T-cell (primary cell): Measurements from ENCODE around the gene MED14. TPM values are rescaled to one million over a fixed set of nuclear protein-coding genes. Genes with fewer than 3 reads are reported as not detected.

Experiments used
- ATAC-seq, 4 experiments: fragments of 200-7000 bp in 3 of 4; fragments of 150-1000 bp in 1 of 4; cut with Tn5 transposase; replicated peaks in 1 of 4; 1 replicate in 3 of 4; 2 replicates in 1 of 4; pipeline ENCODE4 v1.10.0; 2021; ENCODE audit warnings: moderate library complexity in 3 of 4, mild to moderate bottlenecking in 2 of 4, moderate number of reproducible peaks in 1 of 4
- CTCF ChIA-PET, 2 donors: fragments of 300-600 bp; sonication (Branson Sonifier 250); formaldehyde crosslinking; loops; one replicate each; lab custom pipeline; 2022; ENCODE audit warnings: antibody characterized with exemption in 2 of 2; lab: Charles Lee
- POLR2A ChIA-PET, 2 donors: fragments of 300-600 bp; sonication (Branson Sonifier 250); formaldehyde crosslinking; loops; one replicate each; lab custom pipeline; 2022; ENCODE audit warnings: antibody characterized with exemption in 2 of 2; lab: Charles Lee
- DNase-seq, 35 experiments: peaks; one replicate each; pipeline versions ENCODE4 v3.0.0 to v3.0.0-alpha.2; 2013 to 2023
- H3K27ac ChIP-seq: one replicate; pipeline ENCODE4 v1.5.1; 2013; ENCODE audit warnings: low read length
- H3K27me3 ChIP-seq, 2 experiments: replicated peaks in 1 of 2; 1 replicate in 1 of 2; 2 replicates in 1 of 2; pipeline versions ENCODE4 v1.6.1 to v1.7.0; 2013; ENCODE audit warnings: low read length in 1 of 2, mixed read lengths in 1 of 2; ENCODE audit not compliant: control insufficient read depth in 2 of 2, insufficient read depth in 2 of 2; ENCODE audit errors: extremely low read depth in 1 of 2
- H3K36me3 ChIP-seq, 2 donors: 1 replicate in 1 of 2; 2 replicates in 1 of 2; pipeline versions ENCODE4 v1.6.1 to v1.7.0; 2013; ENCODE audit warnings: low read length in 1 of 2; ENCODE audit not compliant: control insufficient read depth in 2 of 2, insufficient read depth in 1 of 2; ENCODE audit errors: extremely low read depth in 1 of 2
- H3K4me1 ChIP-seq, 2 experiments: 1 replicate in 1 of 2; 2 replicates in 1 of 2; pipeline versions ENCODE4 v1.6.1 to v1.7.0; 2013; ENCODE audit warnings: low read length in 2 of 2, mixed read lengths in 1 of 2; ENCODE audit not compliant: insufficient read depth in 2 of 2, control insufficient read depth in 1 of 2; ENCODE audit errors: extremely low read depth in 1 of 2
- H3K4me3 ChIP-seq, 2 donors: 1 replicate in 1 of 2; 2 replicates in 1 of 2; pipeline versions ENCODE4 v1.5.1 to v1.7.0; 2013; ENCODE audit warnings: mild to moderate bottlenecking in 2 of 2, low read length in 1 of 2, moderate library complexity in 1 of 2; ENCODE audit not compliant: control insufficient read depth in 1 of 2; ENCODE audit errors: extremely low read depth in 1 of 2
- H3K9me3 ChIP-seq: 2 replicates; pipeline ENCODE4 v1.7.0; 2013
- H3K27ac Mint-ChIP-seq, 2 donors: one replicate each; pipeline ENCODE4 v1.8.0; 2020 to 2021; ENCODE audit warnings: mild to moderate bottlenecking in 2 of 2, mixed read lengths in 2 of 2
- H3K27me3 Mint-ChIP-seq, 2 donors: one replicate each; pipeline ENCODE4 v1.8.0; 2021 to 2022; ENCODE audit warnings: mixed read lengths in 2 of 2
- H3K36me3 Mint-ChIP-seq: one replicate; pipeline ENCODE4 v1.8.0; 2021; ENCODE audit warnings: mixed read lengths
- H3K4me1 Mint-ChIP-seq, 3 donors: one replicate each; pipeline ENCODE4 v1.8.0; 2020 to 2022; ENCODE audit warnings: mixed read lengths in 3 of 3, mild to moderate bottlenecking in 1 of 3
- H3K4me3 Mint-ChIP-seq, 3 donors: one replicate each; pipeline ENCODE4 v1.8.0; 2020 to 2022; ENCODE audit warnings: mild to moderate bottlenecking in 3 of 3, mixed read lengths in 3 of 3, moderate library complexity in 3 of 3
- H3K9me3 Mint-ChIP-seq, 3 donors: one replicate each; pipeline ENCODE4 v1.8.0; 2020 to 2022; ENCODE audit warnings: mixed read lengths in 3 of 3
- WGBS: methylation state at CpG from one replicate; pipeline ENCODE4 v1.1.5; 2013; ENCODE audit warnings: missing lambda C conversion rate; ENCODE audit not compliant: insufficient coverage; 5-methylcytosine and 5-hydroxymethylcytosine counted together
- total RNA-seq, 35 experiments: library from RNA in 6 of 35; stranded (reverse) in 6 of 35; fragments of 120-200 nt in 1 of 35; gene quantifications; one replicate each; pipeline versions ENCODE4 v1.2.1 to v1.2.4 and lab custom pipeline; 2013 to 2026

MED14 gene
- total RNA-seq, 5 donors from 2014 or later (not counting 1 experiment from before 2014, with no cell fraction given) = 30.7 to 56.0 (median 43.2) TPM

- peak overlapping the region; percentile 55 to 65 for H3K27ac Mint-ChIP-seq
Observed at GRCh38 chrX:40663078-40663740, 72.1 kb downstream of the MED14 start.

GRCh38 chrX:40661489-40661888, 73.9 kb downstream of the MED14 start:
- ChIA-PET CTCF (no interaction called here), POLR2A (no interaction called here)
- no peaks in the 10 kb centered on the region for H3K9me3 ChIP-seq
- Mint-ChIP-seq H3K36me3 (peaks cover 30% of the 10 kb centered on the region), H3K27me3 (no peaks in the 10 kb centered on the region), H3K4me3 (no peak overlapping the region), H3K4me1 (peaks cover 0 to 14% (median 0%) of the 10 kb centered on the region in 3 donors), H3K9me3 (no peaks in the 10 kb centered on the region), H3K27ac (no peak overlapping the region)
- WGBS = no CpG with 5 or more reads among the region's 2 CpGs
- H3K4me3 ChIP-seq = no peak overlapping the region
- ATAC-seq (no peak), DNase-seq (no peak)
- H3K27me3 ChIP-seq = no peaks in the 10 kb centered on the region
- peaks cover 7 to 35% of the 10 kb centered on the region in 2 donors for H3K36me3 ChIP-seq
- peaks cover 0 to 21% of the 10 kb centered on the region in 2 experiments for H3K4me1 ChIP-seq
- no peak overlapping the region for H3K27ac ChIP-seq

More at GRCh38 chrX:40663078-40663740, 72.1 kb downstream of the MED14 start:
- ATAC-seq = peak in 1 of 4 experiments; percentile 32
- Histone ChIP-seq H3K4me1 (peaks cover 0 to 21% of the 10 kb centered on the region in 2 experiments), H3K4me3 (no peak overlapping the region), H3K27me3 (no peaks in the 10 kb centered on the region), H3K36me3 (peaks cover 8 to 39% of the 10 kb centered on the region in 2 donors), H3K27ac (peak overlapping the region; percentile 41), H3K9me3 (no peaks in the 10 kb centered on the region)
- ChIA-PET CTCF (no interaction called here), POLR2A (no interaction called here)
- Mint-ChIP-seq H3K27me3 (no peaks in the 10 kb centered on the region), H3K9me3 (no peaks in the 10 kb centered on the region), H3K4me1 (peaks cover 0 to 14% (median 0%) of the 10 kb centered on the region in 3 donors), H3K36me3 (peaks cover 37% of the 10 kb centered on the region), H3K4me3 (no peak overlapping the region)
- DNase-seq = peak in 4 of 35 experiments; percentile 1 to 40 (median 16)
- WGBS = no CpG with 5 or more reads among the region's 3 CpGs

GRCh38 chrX:40660381-40660780, 75.0 kb downstream of the MED14 start:
- Mint-ChIP-seq H3K27ac (no peak overlapping the region), H3K27me3 (no peaks in the 10 kb centered on the region), H3K4me3 (no peak overlapping the region), H3K4me1 (peaks cover 0 to 14% (median 0%) of the 10 kb centered on the region in 3 donors), H3K36me3 (peaks cover 22% of the 10 kb centered on the region), H3K9me3 (no peaks in the 10 kb centered on the region)
- no peaks in the 10 kb centered on the region for H3K27me3 ChIP-seq
- H3K9me3 ChIP-seq = no peaks in the 10 kb centered on the region
- no peak overlapping the region for H3K4me3 ChIP-seq
- ChIA-PET CTCF (no interaction called here), POLR2A (no interaction called here)
- ATAC-seq (no peak), DNase-seq (no peak)
- peaks cover 0 to 21% of the 10 kb centered on the region in 2 experiments for H3K4me1 ChIP-seq
- peaks cover 4 to 29% of the 10 kb centered on the region in 2 donors for H3K36me3 ChIP-seq
- no CpG with 5 or more reads among the region's 5 CpGs for WGBS
- no peak overlapping the region for H3K27ac ChIP-seq

DNA sequence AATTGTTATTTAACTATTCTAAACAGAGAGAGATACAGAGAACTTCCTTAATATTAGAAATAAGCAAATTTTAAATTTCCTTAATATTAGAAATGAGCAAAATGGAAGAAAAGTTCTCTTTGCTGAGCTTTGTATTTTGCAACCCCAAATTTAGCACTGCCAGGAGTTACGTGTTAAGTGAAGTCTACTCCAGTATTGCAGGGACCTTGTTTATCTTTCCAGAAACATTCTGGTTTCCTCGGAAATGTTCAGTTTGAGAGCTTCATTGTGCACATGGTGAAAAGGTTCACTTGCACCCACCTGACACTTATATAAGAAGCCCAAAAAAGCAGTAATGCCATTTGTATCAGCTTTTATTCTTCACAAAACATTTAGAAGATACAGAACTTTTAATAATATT, 81.8 kb downstream of the MED14 start:
- Histone ChIP-seq H3K27me3 (no peaks in the 10 kb centered on the region), H3K4me1 (no peaks in the 10 kb centered on the region), H3K9me3 (no peaks in the 10 kb centered on the region), H3K4me3 (no peak overlapping the region), H3K27ac (no peak overlapping the region), H3K36me3 (peaks cover 6 to 31% of the 10 kb centered on the region in 2 donors)
- Mint-ChIP-seq H3K4me3 (no peak overlapping the region), H3K36me3 (peaks cover 13% of the 10 kb centered on the region), H3K27ac (no peak overlapping the region), H3K9me3 (no peaks in the 10 kb centered on the region), H3K27me3 (no peaks in the 10 kb centered on the region), H3K4me1 (peaks cover 2 to 6% (median 4%) of the 10 kb centered on the region in 3 donors)
- CTCF ChIA-PET = interaction anchor here (0.5 to 3.1 kb wide), 9 partner anchors 82 to 462 kb away, joined by 3 to 17 read pairs (median 4); partner anchors contain the start of gene MED14 (in 1 of the 2)
- no peak for ATAC-seq
- DNase-seq = no peak
- POLR2A ChIA-PET = interaction anchor here in 1 of 2 donors (0.6 kb wide), 1 partner anchor 879 kb away, joined by 3 read pairs; no protein-coding TSS in a partner anchor
- WGBS = no CpG with 5 or more reads among the region's 2 CpGs

DNA sequence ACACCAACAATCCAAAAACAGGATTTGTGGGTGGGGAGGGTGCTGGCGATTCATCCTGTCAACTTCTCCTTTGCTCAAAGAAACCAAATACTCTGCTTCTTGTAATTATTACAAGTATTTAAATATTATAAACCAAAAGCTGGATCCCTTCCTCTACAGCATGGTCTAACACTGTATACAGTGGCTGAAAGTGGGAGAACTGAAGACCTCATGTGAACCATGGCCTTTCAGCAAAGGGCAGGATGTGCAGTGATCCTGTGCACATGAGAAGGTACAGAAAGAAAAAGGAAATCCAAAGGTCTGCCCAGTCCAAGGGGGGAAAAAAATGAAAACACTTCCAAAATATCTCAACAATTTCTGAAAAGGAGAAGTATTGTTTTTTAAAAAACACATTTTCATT, 82.7 kb downstream of the MED14 start:
- ChIA-PET POLR2A (no interaction called here), CTCF (interaction anchor here (1.4 to 3.1 kb wide), 5 partner anchors 43 to 463 kb away, joined by 5 to 17 read pairs (median 14); partner anchors contain the start of gene MED14 (in 1 of the 2))
- H3K4me3 Mint-ChIP-seq = no peak overlapping the region
- H3K4me1 ChIP-seq = peaks cover 0 to 4% of the 10 kb centered on the region in 2 experiments
- DNase-seq = no peak
- no peaks in the 10 kb centered on the region for H3K27me3 ChIP-seq
- no peaks in the 10 kb centered on the region for H3K9me3 ChIP-seq
- ATAC-seq = no peak
- H3K4me3 ChIP-seq = no peak overlapping the region
- peaks cover 8 to 11% (median 8%) of the 10 kb centered on the region in 3 donors for H3K4me1 Mint-ChIP-seq
- peaks cover 6 to 31% of the 10 kb centered on the region in 2 donors for H3K36me3 ChIP-seq
- WGBS = no CpG with 5 or more reads among the region's 1 CpG
- peak overlapping the region in 1 of 2 donors; percentile 71 for H3K27ac Mint-ChIP-seq
- H3K9me3 Mint-ChIP-seq = no peaks in the 10 kb centered on the region
- H3K27ac ChIP-seq = no peak overlapping the region
- H3K36me3 Mint-ChIP-seq = peaks cover 13% of the 10 kb centered on the region
- H3K27me3 Mint-ChIP-seq = no peaks in the 10 kb centered on the region

- H3K27me3 ChIP-seq = no peaks in the 10 kb centered on the region
- H3K36me3 Mint-ChIP-seq = peaks cover 10% of the 10 kb centered on the region
- no peak overlapping the region for H3K27ac ChIP-seq
- ATAC-seq (no peak), DNase-seq (peak; percentile 38 to 84 (median 64))
- no peaks in the 10 kb centered on the region for H3K9me3 ChIP-seq
- H3K4me3 ChIP-seq = no peak overlapping the region
- H3K4me1 Mint-ChIP-seq = peaks cover 9 to 17% (median 12%) of the 10 kb centered on the region in 3 donors
- ChIA-PET CTCF (interaction anchor here (0.6 to 3.1 kb wide), 31 partner anchors 10 to 1108 kb away, joined by 3 to 38 read pairs (median 4); partner anchors contain the start of gene MED14 (in 1 of the 2)), POLR2A (interaction anchor here (0.6 to 1.0 kb wide), 4 partner anchors 11 to 529 kb away, joined by 3 to 7 read pairs (median 6); no protein-coding TSS in a partner anchor)
- peaks cover 0 to 5% of the 10 kb centered on the region in 2 experiments for H3K4me1 ChIP-seq
- H3K27ac Mint-ChIP-seq = peak overlapping the region in 1 of 2 donors; percentile 3
- no peaks in the 10 kb centered on the region for H3K9me3 Mint-ChIP-seq
- H3K27me3 Mint-ChIP-seq = no peaks in the 10 kb centered on the region
- peaks cover 6 to 26% of the 10 kb centered on the region in 2 donors for H3K36me3 ChIP-seq
- no CpG with 5 or more reads among the region's 3 CpGs for WGBS
- no peak overlapping the region for H3K4me3 Mint-ChIP-seq
Observed at GRCh38 chrX:40651620-40652223, 83.6 kb downstream of the MED14 start.
